Measurements from ENCODE around the gene CCDC85C.
A peak's percentile ranks its signal among the peaks of the same experiment; 100 is the strongest.

The CCDC85C gene

GRCh38 chr14:99522025-99522401, 82.0 kb downstream of the CCDC85C start:
- no peak for DNase-seq (ENCODE audit: extremely low spot score)
- ChIA-PET POLR2A (interaction anchor here (1.5 kb wide), 1 partner anchor 79 kb away, joined by 3 read pairs; no protein-coding TSS in a partner anchor), CTCF (interaction anchor here (0.9 kb wide), 1 partner anchor 106 kb away, joined by 4 read pairs; no protein-coding TSS in a partner anchor)
- TF ChIP-seq L3MBTL2 (conservative IDR thresholded peaks at IDR 0.05) (no peak), LEF1 (IDR thresholded peaks at IDR 0.05; ENCODE audit: borderline replicate concordance) (no peak), HDGF (IDR thresholded peaks at IDR 0.05; ENCODE audit: borderline replicate concordance) (no peak), ELF4 (IDR thresholded peaks at IDR 0.05) (no peak), FOXM1 (IDR thresholded peaks at IDR 0.05; ENCODE audit: borderline replicate concordance) (no peak), CTBP1 (IDR thresholded peaks at IDR 0.05; ENCODE audit: borderline replicate concordance) (no peak), PKNOX1 (IDR thresholded peaks at IDR 0.05) (no peak), ARNT (IDR thresholded peaks at IDR 0.05) (no peak), BHLHE40 (IDR thresholded peaks at IDR 0.05; ENCODE audit: borderline replicate concordance) (no peak), ZNF384 (IDR thresholded peaks at IDR 0.05) (no peak), SUZ12 (IDR thresholded peaks at IDR 0.05) (no peak), FOXK2 (IDR thresholded peaks at IDR 0.05) (no peak), FOXA1 (IDR thresholded peaks at IDR 0.05) (no peak)

GRCh38 chr14:99521176-99522024, 82.6 kb downstream of the CCDC85C start:
- CTCF ChIA-PET = interaction anchor here (0.9 kb wide), 1 partner anchor 107 kb away, joined by 4 read pairs; no protein-coding TSS in a partner anchor
- TF ChIP-seq ARNT (IDR thresholded peaks at IDR 0.05) (no peak), NFRKB (IDR thresholded peaks at IDR 0.05) (no peak), BHLHE40 (IDR thresholded peaks at IDR 0.05; ENCODE audit: borderline replicate concordance) (no peak), FOXA1 (IDR thresholded peaks at IDR 0.05) (no peak), HDGF (IDR thresholded peaks at IDR 0.05; ENCODE audit: borderline replicate concordance) (no peak), FOXM1 (IDR thresholded peaks at IDR 0.05; ENCODE audit: borderline replicate concordance) (no peak), SUZ12 (IDR thresholded peaks at IDR 0.05) (no peak), SP1 (IDR thresholded peaks at IDR 0.05) (no peak), TARDBP (IDR thresholded peaks at IDR 0.05) (no peak), PKNOX1 (IDR thresholded peaks at IDR 0.05) (no peak), FOXK2 (IDR thresholded peaks at IDR 0.05) (no peak), CTBP1 (IDR thresholded peaks at IDR 0.05; ENCODE audit: borderline replicate concordance) (no peak), ZNF384 (IDR thresholded peaks at IDR 0.05) (no peak), L3MBTL2 (conservative IDR thresholded peaks at IDR 0.05) (no peak), ELF4 (IDR thresholded peaks at IDR 0.05) (no peak), LEF1 (IDR thresholded peaks at IDR 0.05; ENCODE audit: borderline replicate concordance) (no peak)
- POLR2A ChIA-PET = interaction anchor here (1.5 kb wide), 1 partner anchor 79 kb away, joined by 3 read pairs; no protein-coding TSS in a partner anchor
- no peak for DNase-seq (ENCODE audit: extremely low spot score)

- TF ChIP-seq ELF4 (IDR thresholded peaks at IDR 0.05) (no peak), ZNF384 (IDR thresholded peaks at IDR 0.05) (no peak), BHLHE40 (IDR thresholded peaks at IDR 0.05; ENCODE audit: borderline replicate concordance) (no peak)
- ChIA-PET POLR2A (interaction anchor here (1.5 kb wide), 1 partner anchor 80 kb away, joined by 3 read pairs; no protein-coding TSS in a partner anchor), CTCF (no interaction called here)
- DNase-seq (ENCODE audit: extremely low spot score) = no peak
Observed at GRCh38 chr14:99520571-99521081, 83.4 kb downstream of the CCDC85C start.

GRCh38 chr14:99519931-99520421, 84.0 kb downstream of the CCDC85C start:
- ChIA-PET CTCF (no interaction called here), POLR2A (no interaction called here)
- DNase-seq (ENCODE audit: extremely low spot score) = no peak
- no peak for TF ChIP-seq FOXM1 (IDR thresholded peaks at IDR 0.05; ENCODE audit: borderline replicate concordance)

GRCh38 chr14:99519347-99519881, 84.6 kb downstream of the CCDC85C start:
- ChIA-PET POLR2A (no interaction called here), CTCF (interaction anchor here (0.6 kb wide), 1 partner anchor 16 kb away, joined by 3 read pairs; no protein-coding TSS in a partner anchor)
- no peak for TF ChIP-seq BHLHE40 (IDR thresholded peaks at IDR 0.05; ENCODE audit: borderline replicate concordance)
- TF ChIP-seq L3MBTL2 (conservative IDR thresholded peaks at IDR 0.05) = no peak
- no peak for TF ChIP-seq ZNF384 (IDR thresholded peaks at IDR 0.05)
- TF ChIP-seq FOXM1 (IDR thresholded peaks at IDR 0.05; ENCODE audit: borderline replicate concordance) = no peak
- DNase-seq (ENCODE audit: extremely low spot score) = no peak

- ChIA-PET POLR2A (no interaction called here), CTCF (interaction anchor here (0.6 to 1.6 kb wide), 3 partner anchors 15 to 126 kb away, joined by 3 to 6 read pairs (median 5); no protein-coding TSS in a partner anchor)
- TF ChIP-seq ZNF384 (IDR thresholded peaks at IDR 0.05) = 0 out of 2 replicates have a peak, but pooled peaks have one; percentile 19
- no peak for TF ChIP-seq SP1 (IDR thresholded peaks at IDR 0.05)
- DNase-seq (ENCODE audit: extremely low spot score) = peak; percentile 80
Observed at GRCh38 chr14:99518441-99519346, 85.3 kb downstream of the CCDC85C start.

Data from HEK293T (cell line).